Measurements from ENCODE around the gene LRRC75B. TPM values are rescaled to one million over a fixed set of nuclear protein-coding genes. Genes with fewer than 3 reads are reported as not detected.
A peak's percentile ranks its signal among the peaks of the same experiment; 100 is the strongest.

LRRC75B gene
- total and polyA plus RNA-seq, 2 of the 13 experiments (the other 11 are each of a cell fraction or from before 2014, with no cell fraction given): 11.8 to 34.8 TPM

DNA sequence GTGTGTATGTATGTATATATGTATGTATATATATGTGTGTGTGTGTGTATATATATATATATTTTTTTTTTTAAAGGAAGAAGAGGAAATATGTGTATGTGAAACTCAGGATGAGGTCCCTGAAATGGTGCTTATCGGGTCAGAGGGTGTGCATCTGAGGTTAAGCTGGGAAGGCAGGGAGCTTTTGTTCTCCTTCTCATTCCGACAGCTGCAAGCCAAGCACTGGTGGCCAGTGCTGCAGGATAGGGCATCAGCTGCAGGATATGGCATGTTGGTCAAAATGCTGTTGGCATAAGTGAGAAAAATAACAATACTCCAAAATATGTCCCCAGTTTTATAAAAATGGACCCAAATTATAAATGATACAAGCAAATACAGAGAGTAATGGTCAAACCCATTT lies 29.6 kb downstream of the LRRC75B start (continued):
- TF ChIP-seq CCAR2 (optimal IDR thresholded peaks at IDR 0.05; ENCODE audit: low read depth, low read length) (no peak), ZNF317 (CRISPR knock-in tag; IDR thresholded peaks at IDR 0.05) (no peak)
- TF ChIP-seq, protein P1, sequence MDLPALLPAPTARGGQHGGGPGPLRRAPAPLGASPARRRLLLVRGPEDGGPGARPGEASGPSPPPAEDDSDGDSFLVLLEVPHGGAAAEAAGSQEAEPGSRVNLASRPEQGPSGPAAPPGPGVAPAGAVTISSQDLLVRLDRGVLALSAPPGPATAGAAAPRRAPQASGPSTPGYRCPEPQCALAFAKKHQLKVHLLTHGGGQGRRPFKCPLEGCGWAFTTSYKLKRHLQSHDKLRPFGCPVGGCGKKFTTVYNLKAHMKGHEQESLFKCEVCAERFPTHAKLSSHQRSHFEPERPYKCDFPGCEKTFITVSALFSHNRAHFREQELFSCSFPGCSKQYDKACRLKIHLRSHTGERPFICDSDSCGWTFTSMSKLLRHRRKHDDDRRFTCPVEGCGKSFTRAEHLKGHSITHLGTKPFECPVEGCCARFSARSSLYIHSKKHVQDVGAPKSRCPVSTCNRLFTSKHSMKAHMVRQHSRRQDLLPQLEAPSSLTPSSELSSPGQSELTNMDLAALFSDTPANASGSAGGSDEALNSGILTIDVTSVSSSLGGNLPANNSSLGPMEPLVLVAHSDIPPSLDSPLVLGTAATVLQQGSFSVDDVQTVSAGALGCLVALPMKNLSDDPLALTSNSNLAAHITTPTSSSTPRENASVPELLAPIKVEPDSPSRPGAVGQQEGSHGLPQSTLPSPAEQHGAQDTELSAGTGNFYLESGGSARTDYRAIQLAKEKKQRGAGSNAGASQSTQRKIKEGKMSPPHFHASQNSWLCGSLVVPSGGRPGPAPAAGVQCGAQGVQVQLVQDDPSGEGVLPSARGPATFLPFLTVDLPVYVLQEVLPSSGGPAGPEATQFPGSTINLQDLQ (CRISPR knock-in tag; IDR thresholded peaks at IDR 0.05): no peak
- TF ChIP-seq, protein P2, sequence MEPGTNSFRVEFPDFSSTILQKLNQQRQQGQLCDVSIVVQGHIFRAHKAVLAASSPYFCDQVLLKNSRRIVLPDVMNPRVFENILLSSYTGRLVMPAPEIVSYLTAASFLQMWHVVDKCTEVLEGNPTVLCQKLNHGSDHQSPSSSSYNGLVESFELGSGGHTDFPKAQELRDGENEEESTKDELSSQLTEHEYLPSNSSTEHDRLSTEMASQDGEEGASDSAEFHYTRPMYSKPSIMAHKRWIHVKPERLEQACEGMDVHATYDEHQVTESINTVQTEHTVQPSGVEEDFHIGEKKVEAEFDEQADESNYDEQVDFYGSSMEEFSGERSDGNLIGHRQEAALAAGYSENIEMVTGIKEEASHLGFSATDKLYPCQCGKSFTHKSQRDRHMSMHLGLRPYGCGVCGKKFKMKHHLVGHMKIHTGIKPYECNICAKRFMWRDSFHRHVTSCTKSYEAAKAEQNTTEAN (CRISPR knock-in tag; conservative IDR thresholded peaks at IDR 0.05): no peak
- TF ChIP-seq, protein P3, sequence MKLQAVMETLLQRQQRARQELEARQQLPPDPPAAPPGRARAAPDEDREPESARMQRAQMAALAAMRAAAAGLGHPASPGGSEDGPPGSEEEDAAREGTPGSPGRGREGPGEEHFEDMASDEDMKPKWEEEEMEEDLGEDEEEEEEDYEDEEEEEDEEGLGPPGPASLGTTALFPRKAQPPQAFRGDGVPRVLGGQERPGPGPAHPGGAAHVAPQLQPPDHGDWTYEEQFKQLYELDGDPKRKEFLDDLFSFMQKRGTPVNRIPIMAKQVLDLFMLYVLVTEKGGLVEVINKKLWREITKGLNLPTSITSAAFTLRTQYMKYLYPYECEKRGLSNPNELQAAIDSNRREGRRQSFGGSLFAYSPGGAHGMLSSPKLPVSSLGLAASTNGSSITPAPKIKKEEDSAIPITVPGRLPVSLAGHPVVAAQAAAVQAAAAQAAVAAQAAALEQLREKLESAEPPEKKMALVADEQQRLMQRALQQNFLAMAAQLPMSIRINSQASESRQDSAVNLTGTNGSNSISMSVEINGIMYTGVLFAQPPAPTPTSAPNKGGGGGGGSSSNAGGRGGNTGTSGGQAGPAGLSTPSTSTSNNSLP (IDR thresholded peaks at IDR 0.05; ENCODE audit: low read depth, low read length): no peak

DNA sequence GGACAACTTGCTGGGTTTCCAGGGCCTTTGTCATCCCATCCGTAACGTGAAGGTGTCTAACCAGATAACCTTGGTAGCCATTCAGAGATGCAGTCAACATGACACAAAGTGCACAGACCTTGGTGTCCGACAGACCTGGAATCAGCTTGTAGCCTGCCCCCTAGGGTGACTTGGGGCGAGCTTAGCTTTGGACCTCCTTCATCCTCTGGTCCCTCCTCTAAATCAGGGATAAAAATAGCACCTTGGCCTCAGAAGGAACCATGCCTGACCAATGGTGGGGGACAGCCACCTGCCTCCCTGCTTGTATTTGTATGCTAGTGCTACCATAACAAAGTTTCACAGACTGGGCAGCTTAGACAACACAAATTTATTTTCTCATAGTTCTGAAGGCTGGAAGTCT lies 33.4 kb downstream of the LRRC75B start:
- Histone ChIP-seq H4K20me1 (ENCODE audit: insufficient read depth, low read length) (peaks cover 22% of the 10 kb centered on the region), H3K4me3 (replicated peaks in 1 of 3; ENCODE audit: insufficient read depth in 1 of 3, low read depth in 2 of 3, low read length in 3 of 3) (no peak overlapping the region), H3K27ac (ENCODE audit: extremely low read length, insufficient read depth, low read length) (no peak overlapping the region), H3K9ac (ENCODE audit: insufficient read depth, low read depth, low read length) (peak overlapping the region; percentile 30; the same call in 1 of the 2 replicates), H2AFZ (ENCODE audit: low read length) (no peak overlapping the region), H3K4me1 (ENCODE audit: insufficient read depth, low read length) (peaks cover 77% of the 10 kb centered on the region), H3K79me2 (ENCODE audit: insufficient read depth, low read length) (peaks cover 86% of the 10 kb centered on the region), H3K27me3 (ENCODE audit: control insufficient read depth in 1 of 2, insufficient read depth in 2 of 2, low read length in 2 of 2) (no peaks in the 10 kb centered on the region; a peak in 1 of 5 replicates), H3K4me2 (ENCODE audit: low read depth, low read length) (peak overlapping the region; percentile 99), H3K9me3 (ENCODE audit: low read length) (no peaks in the 10 kb centered on the region), H3K36me3 (replicated peaks in 1 of 2; ENCODE audit: control insufficient read depth in 1 of 2, insufficient read depth in 2 of 2, low read length in 2 of 2) (peaks cover 23 to 52% of the 10 kb centered on the region in 2 experiments)
- 84% methylated on average over 4 of the region's 4 CpGs for WGBS (ENCODE audit: low lambda C conversion rate)
- intact Hi-C loops (cut with micrococcal nuclease; ENCODE audit: unreplicated experiment): no loop called here
- ATAC-seq (no peak), DNase-seq (ENCODE audit: low spot score) (no peak), FAIRE-seq (no peak)
- ChIA-PET POLR2A (interaction anchor here (0.5 to 3.3 kb wide), 6 partner anchors 9 to 39 kb away, joined by 3 to 18 read pairs (median 6); no protein-coding TSS in a partner anchor), CTCF (ENCODE audit: low intra/inter-chr PET ratio, low total read pairs) (no interaction called here)
- TF ChIP-seq, protein P4, sequence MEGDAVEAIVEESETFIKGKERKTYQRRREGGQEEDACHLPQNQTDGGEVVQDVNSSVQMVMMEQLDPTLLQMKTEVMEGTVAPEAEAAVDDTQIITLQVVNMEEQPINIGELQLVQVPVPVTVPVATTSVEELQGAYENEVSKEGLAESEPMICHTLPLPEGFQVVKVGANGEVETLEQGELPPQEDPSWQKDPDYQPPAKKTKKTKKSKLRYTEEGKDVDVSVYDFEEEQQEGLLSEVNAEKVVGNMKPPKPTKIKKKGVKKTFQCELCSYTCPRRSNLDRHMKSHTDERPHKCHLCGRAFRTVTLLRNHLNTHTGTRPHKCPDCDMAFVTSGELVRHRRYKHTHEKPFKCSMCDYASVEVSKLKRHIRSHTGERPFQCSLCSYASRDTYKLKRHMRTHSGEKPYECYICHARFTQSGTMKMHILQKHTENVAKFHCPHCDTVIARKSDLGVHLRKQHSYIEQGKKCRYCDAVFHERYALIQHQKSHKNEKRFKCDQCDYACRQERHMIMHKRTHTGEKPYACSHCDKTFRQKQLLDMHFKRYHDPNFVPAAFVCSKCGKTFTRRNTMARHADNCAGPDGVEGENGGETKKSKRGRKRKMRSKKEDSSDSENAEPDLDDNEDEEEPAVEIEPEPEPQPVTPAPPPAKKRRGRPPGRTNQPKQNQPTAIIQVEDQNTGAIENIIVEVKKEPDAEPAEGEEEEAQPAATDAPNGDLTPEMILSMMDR (CRISPR knock-in tag; IDR thresholded peaks at IDR 0.05): peak; percentile 11; the same call in 1 of the 2 replicates
- TF ChIP-seq SRF (IDR thresholded peaks at IDR 0.05; ENCODE audit: low read depth, low read length): no peak
- in situ Hi-C loops (cut with HindIII; ENCODE audit: extremely low pct_ligation_motif_present, low pct_unique_long_range_greater_than_20kb): loop anchor here (5.0 kb wide), 1 partner anchor 33 kb away; the partner anchor contains the start of gene LRRC75B
- BruUV-seq (replicated peaks): no TSS peak

Measured in HepG2 (cell line).